Subcutaneous adipose tissue (tissue), 4 donors: ENCODE results near the gene RASGRF1. TPM values are rescaled to one million over a fixed set of nuclear protein-coding genes. Genes with fewer than 3 reads are reported as not detected.

Source experiments
- total RNA-seq, 4 donors: library from RNA; depleted of rRNA; stranded (reverse); fragments of >200 nt; gene quantifications; one replicate each; pipeline ENCODE4 v1.1.0, GENCODE V29; 2016
- TF ChIP-seq, protein P1 (sequence below): fragments of 450-650 bp; IDR thresholded peaks from one replicate; pipeline ENCODE4 v1.5.1; 2016; ENCODE audit warnings: low read depth, mild to moderate bottlenecking, control low read depth, antibody characterized with exemption, moderate library complexity

RASGRF1 gene
- total RNA-seq, 4 donors from 2014 or later, result under 0.01 to 1.7 (median 0.22) TPM; not detected in 1

DNA sequence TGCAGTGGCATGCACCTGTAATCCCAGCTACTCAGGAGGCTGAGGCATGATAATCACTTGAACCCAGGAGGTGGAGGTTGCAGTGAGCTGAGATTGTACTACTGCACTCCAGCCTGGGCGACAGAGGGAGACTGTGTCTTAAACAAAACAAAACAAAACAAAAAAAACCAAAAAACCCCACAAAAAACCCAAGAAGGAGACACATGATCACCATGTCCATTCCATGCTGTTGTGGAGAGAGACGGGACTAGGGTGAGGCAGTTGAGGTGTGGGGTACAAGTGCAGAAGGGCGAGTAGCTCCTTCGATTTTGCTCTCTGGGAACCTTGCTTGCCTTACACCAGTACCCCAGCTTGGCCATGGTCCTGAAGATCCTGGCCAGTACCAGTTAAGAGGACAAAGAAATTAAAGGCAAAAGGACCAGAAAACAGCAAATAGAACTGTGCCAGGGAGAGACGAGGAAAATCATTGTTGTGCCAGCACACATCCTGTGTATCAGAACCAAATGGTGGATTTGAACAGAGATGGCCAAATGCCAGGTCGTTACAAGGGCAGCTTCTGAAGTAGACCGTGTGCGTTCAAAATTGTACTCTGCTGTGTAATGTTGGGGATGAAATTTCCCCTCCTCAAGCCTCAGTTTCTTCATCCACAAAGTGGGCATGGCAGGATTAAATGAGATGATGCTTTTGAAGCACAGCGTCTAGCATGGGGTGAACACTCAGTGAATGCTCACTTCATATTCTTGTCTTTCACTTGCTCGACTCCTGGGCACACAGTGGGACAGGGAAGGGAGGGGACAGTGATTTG lies 102.8 kb downstream of the RASGRF1 start:
- TF ChIP-seq, protein P1, sequence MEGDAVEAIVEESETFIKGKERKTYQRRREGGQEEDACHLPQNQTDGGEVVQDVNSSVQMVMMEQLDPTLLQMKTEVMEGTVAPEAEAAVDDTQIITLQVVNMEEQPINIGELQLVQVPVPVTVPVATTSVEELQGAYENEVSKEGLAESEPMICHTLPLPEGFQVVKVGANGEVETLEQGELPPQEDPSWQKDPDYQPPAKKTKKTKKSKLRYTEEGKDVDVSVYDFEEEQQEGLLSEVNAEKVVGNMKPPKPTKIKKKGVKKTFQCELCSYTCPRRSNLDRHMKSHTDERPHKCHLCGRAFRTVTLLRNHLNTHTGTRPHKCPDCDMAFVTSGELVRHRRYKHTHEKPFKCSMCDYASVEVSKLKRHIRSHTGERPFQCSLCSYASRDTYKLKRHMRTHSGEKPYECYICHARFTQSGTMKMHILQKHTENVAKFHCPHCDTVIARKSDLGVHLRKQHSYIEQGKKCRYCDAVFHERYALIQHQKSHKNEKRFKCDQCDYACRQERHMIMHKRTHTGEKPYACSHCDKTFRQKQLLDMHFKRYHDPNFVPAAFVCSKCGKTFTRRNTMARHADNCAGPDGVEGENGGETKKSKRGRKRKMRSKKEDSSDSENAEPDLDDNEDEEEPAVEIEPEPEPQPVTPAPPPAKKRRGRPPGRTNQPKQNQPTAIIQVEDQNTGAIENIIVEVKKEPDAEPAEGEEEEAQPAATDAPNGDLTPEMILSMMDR, result no peak

DNA sequence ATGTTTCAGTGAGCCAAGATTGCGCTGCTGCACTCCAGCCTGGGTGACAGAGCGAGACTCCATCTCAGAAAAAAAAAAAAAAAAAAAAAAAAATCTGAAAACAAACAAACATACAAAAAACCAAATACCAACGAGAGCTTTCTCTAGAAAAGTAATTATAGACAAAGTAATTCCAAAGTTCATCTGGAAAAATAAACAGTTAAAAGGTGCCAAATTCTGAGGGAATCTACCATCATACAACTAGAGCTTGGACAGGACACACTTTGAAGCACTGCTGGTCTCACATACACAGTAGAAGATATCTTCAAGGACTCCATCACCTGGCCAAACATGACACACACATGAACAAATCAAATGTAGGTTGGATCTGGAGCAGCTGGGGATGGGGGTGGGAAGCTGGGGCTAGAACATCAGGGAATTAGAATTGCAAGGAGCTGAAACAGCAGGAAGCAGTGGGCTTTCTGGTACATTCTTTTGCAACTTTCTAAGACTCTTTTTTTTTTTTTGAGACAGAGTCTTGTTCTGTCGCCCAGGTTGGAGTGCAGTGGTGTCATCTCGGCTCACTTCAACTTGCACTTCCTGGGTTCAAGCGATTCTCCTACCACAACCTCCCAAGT lies 104.6 kb downstream of the RASGRF1 start:
- TF ChIP-seq, protein P1, result no peak

DNA sequence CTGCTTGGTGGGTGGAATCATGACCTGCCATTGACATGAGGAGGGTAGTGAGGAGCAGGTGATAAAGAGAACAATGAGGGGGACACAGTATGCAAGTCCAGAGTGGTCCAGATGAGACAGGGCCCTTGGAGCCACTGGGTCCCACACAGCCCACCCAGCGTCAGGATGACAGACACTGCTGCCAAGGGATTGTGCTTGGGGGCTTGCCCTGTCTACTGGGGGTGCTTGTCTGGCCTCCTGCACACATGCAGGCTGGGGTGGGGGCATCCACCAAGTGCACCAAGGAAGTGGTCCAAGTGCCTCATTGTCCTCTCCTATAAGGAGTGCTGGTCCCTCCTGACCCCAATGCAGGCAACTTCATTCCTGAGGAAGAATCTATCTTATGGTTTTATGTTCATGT lies 106.5 kb downstream of the RASGRF1 start:
- TF ChIP-seq, protein P1, result no peak

DNA sequence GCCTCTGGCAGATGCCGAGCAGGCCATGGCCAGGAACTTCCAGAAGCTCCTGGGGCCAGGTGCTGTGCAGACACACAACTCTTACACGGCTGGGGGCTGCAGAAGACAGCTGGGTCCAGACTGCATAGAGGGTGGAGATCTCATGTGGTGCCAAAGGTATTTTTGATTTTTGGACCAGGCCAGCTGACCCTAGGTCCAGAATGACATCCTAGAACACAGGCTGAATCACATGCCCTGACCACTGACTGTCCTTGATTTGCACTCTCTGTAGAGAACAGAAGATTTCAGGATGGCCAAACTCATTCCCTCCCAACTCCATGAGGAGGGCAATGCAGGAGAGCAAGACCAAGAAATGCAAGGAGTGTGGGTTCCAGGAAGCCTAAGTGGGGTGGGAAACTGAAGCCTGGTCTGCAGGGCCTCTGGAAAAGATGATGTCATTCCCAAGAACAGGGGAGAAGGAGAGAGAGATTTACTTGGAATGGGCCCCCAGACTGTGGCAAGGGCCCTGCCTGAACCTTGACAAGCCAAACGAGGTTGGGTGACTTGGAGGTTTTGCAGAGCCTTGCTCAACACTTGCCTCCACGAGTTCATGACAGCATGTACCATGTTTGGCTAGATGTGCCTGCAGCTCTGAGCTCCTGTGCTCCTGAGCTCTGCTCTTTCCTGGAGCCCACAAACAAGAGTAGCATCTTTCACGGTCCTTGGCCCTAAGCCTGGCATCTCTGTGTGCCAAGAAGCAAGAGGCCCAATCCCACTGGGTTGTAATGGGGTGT lies 107.2 kb downstream of the RASGRF1 start:
- TF ChIP-seq, protein P1, result no peak

DNA sequence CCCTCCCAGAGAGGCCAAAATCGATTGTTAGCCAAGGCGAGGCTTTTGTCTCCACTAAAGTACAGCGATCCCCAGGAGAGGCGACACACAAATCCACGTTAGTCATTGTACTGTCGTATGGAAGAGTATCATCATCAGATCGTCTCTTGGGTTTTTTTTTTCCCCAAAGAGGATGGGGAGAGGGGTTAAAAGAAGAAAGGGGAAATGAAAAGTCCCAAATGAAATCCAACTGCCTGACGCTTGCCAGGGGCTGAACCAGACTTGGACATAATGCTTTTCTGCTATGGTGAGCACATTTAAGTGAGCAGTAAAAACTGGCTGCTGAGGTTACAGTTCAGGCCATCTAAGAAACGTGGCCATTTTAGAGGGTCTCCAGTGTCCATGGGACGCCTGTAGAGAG lies 107.8 kb downstream of the RASGRF1 start:
- TF ChIP-seq, protein P1, result no peak

DNA sequence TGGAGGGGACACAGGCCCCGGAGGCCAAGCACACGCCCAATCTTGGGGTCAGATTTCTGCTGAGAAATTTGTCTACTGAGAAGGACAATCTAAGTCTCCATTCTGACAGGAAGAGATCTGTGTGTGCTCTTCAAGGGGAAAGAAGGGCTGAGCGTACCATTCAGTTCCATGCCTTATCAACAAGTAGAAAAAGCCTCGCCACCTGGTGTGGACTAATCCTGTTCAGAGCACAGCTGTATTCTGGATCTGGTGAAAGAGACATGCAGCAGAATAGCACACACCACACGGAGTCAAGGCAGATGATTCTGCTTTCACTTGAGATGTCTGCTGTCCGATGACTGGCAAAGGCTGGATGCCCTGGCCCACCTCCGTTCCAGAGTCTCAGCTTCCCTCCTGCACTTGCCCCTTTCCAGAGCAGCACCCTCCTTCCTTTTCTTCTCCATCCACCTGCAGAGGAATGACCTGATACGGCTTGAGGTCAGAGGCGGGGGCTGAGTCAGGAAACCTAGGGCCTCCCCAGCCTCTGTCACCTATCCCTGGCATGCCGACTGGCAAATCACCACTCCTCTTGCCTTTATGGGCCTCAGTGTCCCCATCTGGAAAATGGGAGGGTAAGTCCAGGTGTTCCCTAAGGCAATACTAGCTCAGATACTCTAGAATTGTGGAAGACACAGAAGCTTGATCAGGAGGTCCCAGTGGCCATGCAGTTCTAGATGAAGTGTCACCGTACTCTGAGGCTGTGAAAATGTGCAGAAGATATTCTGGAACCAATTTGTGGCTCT lies 108.9 kb downstream of the RASGRF1 start:
- TF ChIP-seq, protein P1, result no peak
